HG02759 (cell line): ENCODE measurements around the gene RAB40C.
A peak's percentile ranks its signal among the peaks of the same experiment; 100 is the strongest.

Experiments
- ATAC-seq: cut with Tn5 transposase; IDR thresholded peaks from one replicate; pipeline ENCODE4 v1.9.1; 2021; ENCODE audit warnings: mild to moderate bottlenecking, moderate library complexity; ENCODE audit not compliant: unreplicated experiment

RAB40C gene

GRCh38 chr16:666572-666971 lies 76.7 kb downstream of the RAB40C start:
- no peak for ATAC-seq

- no peak for ATAC-seq
Observed at GRCh38 chr16:667113-667779, 77.4 kb downstream of the RAB40C start.

GRCh38 chr16:667780-668518 lies 78.1 kb downstream of the RAB40C start, which contains the start of gene RHOT2:
Gene RHOT2 (plus strand): TSS chr16:668132. CDS start chr16:668200, 68 bp downstream.
- ATAC-seq, result peak; percentile 91

- no peak for ATAC-seq
Observed at GRCh38 chr16:668519-669171, 78.8 kb downstream of the RAB40C start.

DNA sequence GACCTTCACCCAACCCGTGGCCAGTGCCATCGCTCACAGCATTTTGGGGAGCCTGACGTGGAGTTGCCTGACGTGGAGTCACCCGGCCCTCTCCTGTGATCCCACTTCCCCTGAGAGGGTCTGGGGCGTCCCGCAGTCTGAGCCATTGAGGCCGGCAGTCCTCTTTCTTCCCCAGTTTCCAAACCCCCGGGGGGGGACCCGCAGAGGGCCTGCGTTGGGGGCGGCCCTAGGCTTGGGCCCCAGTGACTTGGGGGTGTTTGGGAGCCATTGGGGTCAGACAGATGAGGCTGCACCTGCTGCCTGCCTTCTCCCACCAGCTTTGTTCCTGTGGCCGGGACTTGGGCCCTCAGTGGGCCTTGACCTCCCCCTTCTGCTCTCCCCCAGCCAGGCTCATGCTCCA lies 79.8 kb downstream of the RAB40C start:
- no peak for ATAC-seq

DNA sequence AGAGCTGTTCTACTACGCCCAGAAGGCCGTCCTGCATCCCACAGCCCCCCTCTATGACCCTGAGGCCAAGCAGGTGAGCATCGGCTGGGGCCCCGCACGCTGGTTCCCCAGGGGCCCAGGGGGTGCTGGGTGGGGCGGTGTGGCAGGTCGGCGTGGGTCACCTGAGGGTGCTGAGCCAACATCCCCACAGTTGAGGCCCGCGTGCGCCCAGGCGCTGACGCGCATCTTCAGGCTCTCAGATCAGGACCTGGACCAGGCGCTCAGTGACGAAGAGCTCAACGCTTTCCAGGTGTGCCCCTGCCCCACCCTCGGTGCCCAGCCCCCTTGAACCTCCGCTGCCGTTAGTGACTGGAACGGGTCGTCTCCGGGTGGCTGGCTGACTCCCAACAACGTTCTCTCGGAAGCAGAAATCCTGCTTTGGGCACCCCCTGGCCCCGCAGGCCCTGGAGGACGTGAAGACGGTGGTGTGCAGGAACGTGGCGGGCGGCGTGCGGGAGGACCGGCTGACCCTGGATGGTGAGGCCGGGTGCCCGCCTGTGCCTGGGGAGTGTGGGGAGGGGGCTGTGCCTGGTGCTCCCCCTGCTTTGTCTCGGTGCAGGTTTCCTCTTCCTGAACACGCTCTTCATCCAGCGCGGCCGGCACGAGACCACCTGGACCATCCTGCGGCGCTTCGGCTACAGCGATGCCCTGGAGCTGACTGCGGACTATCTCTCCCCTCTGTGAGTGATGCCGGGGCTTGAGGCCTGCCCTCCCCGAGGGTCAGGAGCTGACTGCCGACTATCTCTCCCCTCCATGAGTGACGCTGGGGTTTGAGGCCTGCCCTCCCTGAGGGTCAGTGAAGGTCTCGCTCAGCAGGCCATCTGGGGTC lies 80.9 kb downstream of the RAB40C start:
- ATAC-seq, result no peak

GRCh38 chr16:671353-672131 lies 81.7 kb downstream of the RAB40C start:
- ATAC-seq, result no peak

GRCh38 chr16:672371-672770 lies 82.5 kb downstream of the RAB40C start:
- no peak for ATAC-seq

DNA sequence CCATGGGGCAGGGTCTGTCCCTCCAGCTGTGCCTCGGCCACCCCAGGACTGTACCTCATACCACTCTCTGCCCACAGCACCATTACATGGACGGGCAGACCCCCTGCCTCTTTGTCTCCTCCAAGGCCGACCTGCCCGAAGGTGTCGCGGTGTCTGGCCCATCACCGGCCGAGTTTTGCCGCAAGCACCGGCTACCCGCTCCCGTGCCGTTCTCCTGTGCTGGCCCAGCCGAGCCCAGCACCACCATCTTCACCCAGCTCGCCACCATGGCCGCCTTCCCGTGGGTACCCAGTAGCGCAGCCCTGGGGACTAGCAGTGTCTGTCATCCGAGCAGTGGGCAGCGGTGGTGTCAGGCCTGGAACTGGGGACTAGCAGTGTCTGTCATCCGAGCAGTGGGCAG lies 83.0 kb downstream of the RAB40C start:
- no peak for ATAC-seq

GRCh38 chr16:673399-673991 lies 83.6 kb downstream of the RAB40C start:
- no peak for ATAC-seq

DNA sequence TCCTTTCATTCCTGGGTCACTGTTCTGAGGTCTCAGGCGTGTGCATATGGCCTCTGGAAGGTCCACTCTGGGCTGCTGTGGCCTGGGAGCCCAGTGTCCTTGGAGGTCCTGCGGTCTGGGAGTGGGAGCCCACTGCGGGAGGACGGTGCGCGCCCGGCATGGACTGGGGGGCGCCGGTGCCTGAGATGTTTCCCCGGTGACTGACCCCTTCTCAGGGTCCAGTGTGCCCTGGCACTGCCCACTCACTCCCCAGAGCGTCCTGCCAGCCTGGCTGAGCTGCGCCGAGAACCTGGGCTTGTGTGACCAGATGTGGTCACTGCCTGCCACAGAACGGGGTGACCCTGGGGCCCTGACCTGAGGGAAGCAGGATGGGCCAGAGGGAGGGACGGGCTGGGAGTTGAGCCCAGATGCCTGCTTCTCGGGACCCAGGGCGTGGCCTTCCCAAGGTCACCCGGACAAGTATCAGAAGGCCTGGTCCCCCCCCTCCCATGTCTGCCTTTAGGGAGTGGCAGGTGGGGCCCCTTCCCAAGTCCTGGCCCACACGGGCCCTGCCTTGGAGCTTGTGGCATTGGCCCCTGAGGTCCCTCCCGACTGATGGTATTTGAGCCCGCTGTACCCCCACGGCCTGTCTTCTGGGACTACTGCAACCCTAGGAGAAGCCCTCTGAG lies 84.5 kb downstream of the RAB40C start:
- ATAC-seq, result no peak

- no peak for ATAC-seq
Observed at GRCh38 chr16:674968-675883, 85.4 kb downstream of the RAB40C start, which contains the start of gene RHBDL1. Gene RHBDL1 (plus strand): TSS chr16:675671. CDS start chr16:675791, 120 bp downstream.

GRCh38 chr16:675884-676564 lies 86.2 kb downstream of the RAB40C start:
- ATAC-seq, result no peak

DNA sequence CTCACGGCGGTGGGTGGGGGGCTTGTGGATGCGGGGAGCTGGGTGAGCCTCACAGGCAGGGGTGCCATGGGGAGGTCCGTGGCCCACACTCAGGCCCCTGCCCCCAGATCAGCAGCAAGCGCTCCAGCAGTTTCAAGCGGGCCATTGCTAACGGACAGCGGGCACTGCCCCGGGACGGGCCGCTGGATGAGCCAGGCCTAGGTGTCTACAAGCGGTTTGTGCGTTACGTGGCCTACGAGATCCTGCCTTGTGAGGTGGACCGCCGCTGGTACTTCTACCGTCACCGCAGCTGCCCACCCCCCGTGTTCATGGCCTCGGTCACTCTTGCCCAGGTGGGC lies 86.7 kb downstream of the RAB40C start:
- ATAC-seq, result no peak

DNA sequence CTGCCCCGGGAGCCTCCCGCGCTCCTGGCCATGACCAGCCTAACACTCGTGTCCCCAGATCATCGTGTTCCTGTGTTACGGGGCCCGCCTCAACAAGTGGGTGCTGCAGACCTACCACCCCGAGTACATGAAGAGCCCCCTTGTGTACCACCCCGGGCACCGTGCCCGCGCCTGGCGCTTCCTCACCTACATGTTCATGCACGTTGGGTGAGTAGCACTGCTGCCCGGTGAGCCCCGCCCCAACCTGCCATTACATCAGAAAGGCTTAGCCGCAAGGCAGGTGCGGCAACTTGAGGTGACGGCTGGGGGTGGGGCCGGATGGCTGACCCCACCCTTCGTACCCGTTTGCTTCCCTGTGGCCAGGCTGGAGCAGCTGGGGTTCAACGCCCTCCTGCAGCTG lies 87.0 kb downstream of the RAB40C start:
- ATAC-seq, result no peak

DNA sequence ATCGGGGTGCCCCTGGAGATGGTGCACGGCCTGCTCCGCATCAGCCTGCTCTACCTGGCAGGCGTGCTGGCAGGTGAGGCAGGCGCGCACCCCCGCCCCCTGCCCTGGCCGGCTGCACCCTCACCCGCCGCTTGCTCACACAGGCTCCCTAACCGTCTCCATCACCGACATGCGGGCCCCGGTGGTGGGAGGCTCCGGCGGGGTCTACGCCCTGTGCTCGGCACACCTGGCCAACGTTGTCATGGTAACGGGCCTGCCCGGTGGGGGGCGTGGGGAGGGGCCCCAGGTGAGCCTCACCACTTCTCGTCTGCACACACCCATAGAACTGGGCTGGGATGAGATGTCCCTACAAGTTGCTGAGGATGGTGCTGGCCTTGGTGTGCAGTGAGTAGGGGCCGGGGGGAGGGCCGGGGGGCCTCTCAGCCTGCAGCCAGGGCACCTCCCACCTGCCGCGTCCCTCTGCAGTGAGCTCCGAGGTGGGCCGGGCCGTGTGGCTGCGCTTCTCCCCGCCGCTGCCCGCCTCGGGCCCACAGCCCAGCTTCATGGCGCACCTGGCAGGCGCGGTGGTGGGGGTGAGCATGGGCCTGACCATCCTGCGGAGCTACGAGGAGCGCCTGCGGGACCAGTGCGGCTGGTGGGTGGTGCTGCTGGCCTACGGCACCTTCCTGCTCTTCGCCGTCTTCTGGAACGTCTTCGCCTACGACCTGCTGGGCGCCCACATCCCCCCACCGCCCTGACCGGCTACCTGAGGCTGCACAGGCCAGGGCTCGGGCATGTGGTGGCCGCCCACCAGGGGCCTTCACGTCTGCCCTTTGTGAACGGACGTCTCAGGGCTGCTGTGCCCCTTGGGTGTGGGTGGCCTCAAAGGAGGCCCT lies 87.7 kb downstream of the RAB40C start:
- ATAC-seq, result no peak
